ENCODE results near the gene ZRANB1. TPM values are rescaled to one million over a fixed set of nuclear protein-coding genes. Genes with fewer than 3 reads are reported as not detected.
A peak's percentile ranks its signal among the peaks of the same experiment; 100 is the strongest.

The ZRANB1 gene
- total and polyA plus RNA-seq, 8 donors, result 4.3 to 12.2 (median 7.7) TPM

DNA sequence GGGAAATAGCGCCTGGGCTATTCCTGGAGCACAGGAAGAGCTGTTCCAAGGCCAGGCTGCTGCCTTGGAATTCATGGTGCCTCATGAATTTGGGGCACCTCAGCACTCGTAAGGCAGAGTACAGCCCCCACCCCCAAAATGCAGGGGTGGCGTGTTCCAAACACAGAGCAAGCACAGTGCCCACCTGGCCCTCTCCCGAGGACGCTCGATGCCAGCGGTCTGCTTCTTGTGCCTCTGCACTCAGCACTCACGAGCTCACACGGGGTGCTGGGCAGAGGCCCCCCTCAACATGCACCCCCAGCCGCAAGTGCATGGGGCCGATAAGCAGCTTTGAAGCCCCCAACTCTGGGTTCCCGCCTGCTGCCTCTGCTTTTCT, 60.1 kb downstream of the ZRANB1 start:
- H3K27ac ChIP-seq, result peak overlapping the region in 3 of 4 donors; percentile 37 to 46 (median 41)
- no peak for ATAC-seq
- no peaks in the 10 kb centered on the region for H3K9me3 ChIP-seq
- intact Hi-C loops (cut with DNase I), result no loop called here
- TF ChIP-seq, protein P1, sequence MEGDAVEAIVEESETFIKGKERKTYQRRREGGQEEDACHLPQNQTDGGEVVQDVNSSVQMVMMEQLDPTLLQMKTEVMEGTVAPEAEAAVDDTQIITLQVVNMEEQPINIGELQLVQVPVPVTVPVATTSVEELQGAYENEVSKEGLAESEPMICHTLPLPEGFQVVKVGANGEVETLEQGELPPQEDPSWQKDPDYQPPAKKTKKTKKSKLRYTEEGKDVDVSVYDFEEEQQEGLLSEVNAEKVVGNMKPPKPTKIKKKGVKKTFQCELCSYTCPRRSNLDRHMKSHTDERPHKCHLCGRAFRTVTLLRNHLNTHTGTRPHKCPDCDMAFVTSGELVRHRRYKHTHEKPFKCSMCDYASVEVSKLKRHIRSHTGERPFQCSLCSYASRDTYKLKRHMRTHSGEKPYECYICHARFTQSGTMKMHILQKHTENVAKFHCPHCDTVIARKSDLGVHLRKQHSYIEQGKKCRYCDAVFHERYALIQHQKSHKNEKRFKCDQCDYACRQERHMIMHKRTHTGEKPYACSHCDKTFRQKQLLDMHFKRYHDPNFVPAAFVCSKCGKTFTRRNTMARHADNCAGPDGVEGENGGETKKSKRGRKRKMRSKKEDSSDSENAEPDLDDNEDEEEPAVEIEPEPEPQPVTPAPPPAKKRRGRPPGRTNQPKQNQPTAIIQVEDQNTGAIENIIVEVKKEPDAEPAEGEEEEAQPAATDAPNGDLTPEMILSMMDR (IDR thresholded peaks at IDR 0.05), result no peak
- peaks cover 11 to 28% (median 19%) of the 10 kb centered on the region in 3 donors for H3K4me1 ChIP-seq
- H3K4me3 ChIP-seq, result no peak overlapping the region
- peak in 5 of 6 donors; percentile 1 to 60 (median 12) for DNase-seq
- WGBS, 2 donors, result 81 to 84% methylated on average over 12 of the region's 12 CpGs
- no peaks in the 10 kb centered on the region for H3K27me3 ChIP-seq
- peaks cover 0 to 26% (median 4%) of the 10 kb centered on the region in 3 donors for H3K36me3 ChIP-seq
- FAIRE-seq, result no peak

DNA sequence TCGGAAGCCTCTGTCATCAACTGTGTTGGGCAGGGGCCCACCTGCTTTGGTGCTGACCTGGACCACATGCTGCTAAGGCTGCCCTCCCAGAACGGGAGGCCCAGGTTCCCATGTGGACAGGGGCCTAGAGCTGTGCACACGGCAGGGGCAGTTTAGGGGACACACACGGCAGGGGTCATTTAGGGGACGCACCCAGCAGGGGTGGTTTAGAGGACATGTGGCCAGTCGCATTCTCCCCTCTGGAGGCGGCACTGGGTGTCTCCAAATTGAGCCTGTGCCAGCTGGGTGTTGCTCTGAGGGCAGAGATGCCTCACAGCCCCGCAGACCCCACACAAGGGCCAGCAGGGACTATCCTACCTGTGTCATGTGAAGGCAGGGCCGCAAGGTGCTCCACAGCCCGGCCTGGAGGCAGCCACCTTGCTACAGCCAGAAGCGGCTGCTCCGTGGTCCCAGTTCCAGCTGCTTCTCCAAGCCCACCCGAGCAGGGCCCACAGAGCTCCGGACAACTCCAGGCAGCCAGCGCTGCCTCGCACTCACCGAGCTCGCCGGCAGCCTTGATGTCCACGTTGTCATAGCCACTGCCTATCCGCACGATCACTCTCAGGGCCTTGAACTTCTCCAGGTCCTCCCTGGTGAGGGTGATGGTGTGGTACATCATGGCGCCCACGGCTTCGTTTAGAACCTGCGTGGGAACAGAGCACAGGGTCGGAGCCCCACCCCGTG, 60.7 kb downstream of the ZRANB1 start:
- WGBS, 2 donors, result 86 to 92% methylated on average over 28 of the region's 28 CpGs
- H3K9me3 ChIP-seq, result no peaks in the 10 kb centered on the region
- intact Hi-C loops (cut with DNase I), result no loop called here
- DNase-seq, result peak in 5 of 6 donors; percentile 9 to 69 (median 36)
- no peak overlapping the region for H3K27ac ChIP-seq
- no peak for FAIRE-seq
- no peak for ATAC-seq
- H3K27me3 ChIP-seq, result no peaks in the 10 kb centered on the region
- peaks cover 11 to 28% (median 19%) of the 10 kb centered on the region in 3 donors for H3K4me1 ChIP-seq
- peaks cover 0 to 20% (median 4%) of the 10 kb centered on the region in 3 donors for H3K36me3 ChIP-seq
- H3K4me3 ChIP-seq, result no peak overlapping the region
- TF ChIP-seq, protein P1 (IDR thresholded peaks at IDR 0.05), result no peak

DNA sequence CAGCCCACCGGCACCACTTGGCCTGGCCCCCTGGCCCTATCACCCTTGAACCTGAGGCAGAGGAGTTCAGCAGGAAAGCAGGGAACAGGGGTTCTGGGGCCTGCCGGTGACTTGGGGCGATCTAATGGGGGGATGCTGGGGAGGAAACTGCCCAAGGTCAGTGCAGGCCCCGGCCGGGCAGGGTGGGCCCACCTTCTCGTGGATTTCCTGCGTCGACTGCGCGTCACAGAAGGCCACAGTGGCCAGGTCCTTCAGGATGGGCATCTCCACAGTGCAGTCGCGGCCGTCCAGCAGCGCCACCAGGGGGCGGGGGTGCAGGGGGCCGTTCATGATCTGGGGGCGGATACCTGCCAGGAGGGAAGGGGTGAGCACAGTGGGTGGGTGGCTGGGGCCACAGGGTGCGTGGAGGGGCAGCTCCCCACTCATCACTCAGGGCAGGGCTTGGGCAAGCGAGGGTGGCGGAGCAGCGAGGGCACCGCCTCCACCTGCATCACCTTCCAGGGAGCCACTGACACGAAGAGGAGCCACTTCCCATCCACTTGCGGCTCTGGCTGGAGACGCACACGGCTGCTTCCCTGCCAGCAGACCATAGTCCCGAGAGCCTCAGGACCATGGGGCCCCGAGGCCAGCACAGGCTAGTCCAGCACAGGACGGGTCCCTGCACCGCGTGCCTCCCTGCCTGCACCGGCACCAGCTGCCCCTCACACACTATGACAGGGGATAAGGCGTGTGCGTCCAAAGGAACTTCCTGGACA, 61.4 kb downstream of the ZRANB1 start:
- H3K27ac ChIP-seq, result no peak overlapping the region
- H3K4me3 ChIP-seq, result no peak overlapping the region
- no peaks in the 10 kb centered on the region for H3K9me3 ChIP-seq
- 90% methylated on average over 33 to 34 of the region's 34 CpGs for WGBS, 2 donors
- TF ChIP-seq, protein P1 (IDR thresholded peaks at IDR 0.05), result no peak
- peaks cover 11 to 28% (median 21%) of the 10 kb centered on the region in 3 donors for H3K4me1 ChIP-seq
- peaks cover 0 to 13% (median 4%) of the 10 kb centered on the region in 3 donors for H3K36me3 ChIP-seq
- no peak for FAIRE-seq
- peak; percentile 6 to 68 (median 22) for DNase-seq
- intact Hi-C loops (cut with DNase I), result no loop called here
- H3K27me3 ChIP-seq, result no peaks in the 10 kb centered on the region
- no peak for ATAC-seq

DNA sequence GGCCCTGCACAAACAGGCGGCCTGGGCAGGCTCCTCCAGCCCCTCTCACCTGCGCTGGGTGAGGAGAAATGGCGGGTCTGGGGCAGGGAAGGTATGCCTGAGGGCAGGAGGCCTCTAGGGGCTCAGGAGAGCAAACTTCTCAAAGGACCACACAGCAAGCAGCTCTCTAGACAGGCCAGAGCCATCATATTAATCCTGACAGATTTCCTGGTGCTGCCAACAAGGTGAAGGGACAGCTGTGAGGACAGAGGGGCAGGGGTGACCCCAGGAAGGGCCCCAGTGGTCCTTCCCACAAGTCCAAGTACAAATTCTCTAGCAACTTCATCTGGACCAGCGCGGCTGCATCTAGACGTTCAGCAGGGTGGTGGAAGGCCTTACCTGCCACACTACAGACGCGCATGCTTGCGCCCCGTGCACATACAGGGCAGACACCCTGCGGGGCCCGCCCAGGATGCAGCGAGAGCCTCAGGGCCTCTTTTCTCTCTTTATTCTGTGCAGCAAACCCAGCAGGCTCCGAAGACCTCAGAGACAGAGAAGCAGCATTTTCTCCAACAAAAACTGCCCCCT, 62.1 kb downstream of the ZRANB1 start:
- TF ChIP-seq, protein P1 (IDR thresholded peaks at IDR 0.05), result no peak
- WGBS, 2 donors, result 93 to 97% methylated on average over 14 of the region's 14 CpGs
- no peaks in the 10 kb centered on the region for H3K27me3 ChIP-seq
- H3K36me3 ChIP-seq, result peaks cover 0 to 10% (median 4%) of the 10 kb centered on the region in 3 donors
- peak in 5 of 6 donors; percentile 1 to 46 (median 11) for DNase-seq
- intact Hi-C loops (cut with DNase I), result no loop called here
- no peak overlapping the region for H3K27ac ChIP-seq
- peaks cover 11 to 28% (median 27%) of the 10 kb centered on the region in 3 donors for H3K4me1 ChIP-seq
- no peak overlapping the region for H3K4me3 ChIP-seq
- ATAC-seq, result no peak
- FAIRE-seq, result no peak
- H3K9me3 ChIP-seq, result no peaks in the 10 kb centered on the region

Data from pancreas (tissue), 10 donors.